GM12864 (cell line): Measurements from ENCODE around the gene CAP1.
A peak's percentile ranks its signal among the peaks of the same experiment; 100 is the strongest.
"Not testable (repeated sequence)": the region's sequence is repeated elsewhere in the genome, so short reads cannot be mapped to it uniquely, and the experiment has no call there.

ENCODE experiments used
- DNase-seq: peaks from one replicate; pipeline ENCODE4 v3.0.0-alpha.2; 2011; ENCODE audit warnings: low read depth
- H3K4me3 ChIP-seq: 2 replicates; pipeline ENCODE4 v1.5.1; 2011; ENCODE audit warnings: mild to moderate bottlenecking, low read depth, low read length, control low read depth
- CTCF ChIP-seq: IDR thresholded peaks from 2 replicates; pipeline ENCODE4 v1.5.1; 2011; ENCODE audit warnings: low read depth, mild to moderate bottlenecking, moderate library complexity, low read length, control low read depth, inconsistent platforms; ENCODE audit errors: missing control alignments

CAP1 gene

GRCh38 chr1:40003156-40004093, 37.1 kb upstream of the CAP1 start:
- peak overlapping the region; percentile 17; the same call in 1 of the 2 replicates for H3K4me3 ChIP-seq
- no peak for TF ChIP-seq CTCF
- peak; percentile 68 for DNase-seq

GRCh38 chr1:40004857-40005256, 35.7 kb upstream of the CAP1 start:
- TF ChIP-seq CTCF = no peak
- no peak overlapping the region for H3K4me3 ChIP-seq
- no peak for DNase-seq

- not testable (repeated sequence) for DNase-seq
Measured at GRCh38 chr1:40007481-40008034, 33.0 kb upstream of the CAP1 start.

GRCh38 chr1:40011198-40011597, 29.3 kb upstream of the CAP1 start:
- DNase-seq = no peak
- no peak overlapping the region for H3K4me3 ChIP-seq
- TF ChIP-seq CTCF = no peak

More at GRCh38 chr1:40007481-40008034, 33.0 kb upstream of the CAP1 start:
- not testable (repeated sequence) for H3K4me3 ChIP-seq

- TF ChIP-seq CTCF = no peak
- H3K4me3 ChIP-seq = no peak overlapping the region
- DNase-seq = no peak
Measured at GRCh38 chr1:40014253-40014706, 26.2 kb upstream of the CAP1 start.

- TF ChIP-seq CTCF = no peak
- DNase-seq = no peak
- no peak overlapping the region for H3K4me3 ChIP-seq
Measured at GRCh38 chr1:40014812-40015594, 25.5 kb upstream of the CAP1 start.
